HG03378 (cell line): Measurements from ENCODE around the gene TREML4.
"Not testable (repeated sequence)": the region's sequence is repeated elsewhere in the genome, so short reads cannot be mapped to it uniquely, and the experiment has no call there.

Experiments
- ATAC-seq: cut with Tn5 transposase; IDR thresholded peaks from one replicate; pipeline ENCODE4 v1.9.1; 2021; ENCODE audit warnings: mild to moderate bottlenecking, moderate library complexity; ENCODE audit not compliant: unreplicated experiment

TREML4 gene

GRCh38 chr6:41228096-41228495 is at the start of gene TREML4:
TREML4 (plus strand) TSS chr6:41228349; CDS start chr6:41228428, 79 bp downstream.
- ATAC-seq: no peak

DNA sequence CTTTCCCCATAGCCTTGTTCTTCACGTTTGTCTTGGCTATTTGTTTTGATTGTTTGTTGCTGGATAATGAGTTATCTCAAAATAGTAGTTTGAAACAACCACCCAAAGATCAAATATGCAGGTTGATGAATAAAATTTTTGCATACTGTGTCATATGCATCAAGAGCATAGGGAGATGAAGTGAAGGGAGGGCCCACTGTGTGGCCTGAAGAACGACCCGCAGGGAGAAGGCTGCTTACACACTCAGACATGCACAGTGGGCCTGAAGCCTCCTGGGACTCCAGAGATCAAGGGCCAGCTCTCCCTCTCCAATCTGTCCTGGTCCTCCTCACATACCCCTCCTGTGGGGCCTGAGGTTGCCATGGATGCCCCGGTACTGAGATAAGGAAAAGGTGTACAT is 49.0 kb upstream of the TREML4 start:
- no peak for ATAC-seq

- ATAC-seq: no peak
These were observed 46.6 kb upstream of the TREML4 start for GRCh38 chr6:41181566-41181965.

GRCh38 chr6:41182069-41183034 is 45.8 kb upstream of the TREML4 start:
- no peak for ATAC-seq

DNA sequence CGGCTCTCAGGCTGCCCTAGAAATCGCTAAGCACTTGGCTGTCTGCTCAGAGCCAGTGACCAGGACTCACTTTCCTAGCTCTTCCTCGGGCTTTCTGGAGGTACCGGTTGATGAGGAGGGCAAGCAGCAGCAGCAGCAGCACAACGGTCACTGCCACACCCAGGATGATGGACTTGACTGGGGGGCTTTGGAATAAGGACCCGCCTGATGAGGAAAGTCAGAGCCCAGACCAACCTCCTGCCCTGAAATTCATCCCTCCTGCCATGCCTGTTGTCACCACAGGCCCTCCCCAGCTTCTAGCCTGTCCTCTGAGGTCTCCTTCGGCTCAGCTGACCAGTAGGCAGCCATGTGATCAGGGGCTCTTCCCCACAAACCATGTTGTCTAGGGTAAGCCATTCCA is 43.4 kb upstream of the TREML4 start:
- ATAC-seq: no peak

DNA sequence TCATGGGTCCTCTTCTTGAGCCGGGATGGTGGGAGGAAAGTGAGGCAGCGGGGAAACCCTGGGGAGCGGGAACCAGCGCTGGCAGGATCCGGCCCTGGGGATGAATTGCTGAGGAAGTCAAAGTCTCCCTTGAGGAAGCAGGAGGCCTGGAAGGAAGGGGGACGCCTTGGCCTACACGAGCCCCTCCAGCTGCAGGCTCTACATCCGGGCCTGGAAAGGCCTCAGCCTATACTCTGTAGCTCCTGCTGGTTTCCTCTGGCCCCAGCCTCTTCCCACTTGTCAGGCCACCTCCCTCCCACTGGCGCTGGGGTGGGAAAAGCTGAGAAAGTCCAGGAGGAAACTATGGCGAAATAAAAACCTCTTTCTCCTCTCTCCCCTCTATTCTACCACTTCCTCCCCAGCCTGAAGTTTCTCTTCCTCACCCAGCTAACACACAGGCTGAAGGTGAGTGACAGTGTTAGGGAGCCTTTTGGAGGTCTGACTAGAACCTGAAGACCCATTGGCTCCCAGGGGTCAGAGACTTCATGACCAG is 42.1 kb upstream of the TREML4 start:
- ATAC-seq: no peak

- ATAC-seq: no peak
These were observed 39.9 kb upstream of the TREML4 start for GRCh38 chr6:41187924-41188886.

GRCh38 chr6:41189046-41189445 is 39.1 kb upstream of the TREML4 start:
- ATAC-seq: not testable (repeated sequence)

DNA sequence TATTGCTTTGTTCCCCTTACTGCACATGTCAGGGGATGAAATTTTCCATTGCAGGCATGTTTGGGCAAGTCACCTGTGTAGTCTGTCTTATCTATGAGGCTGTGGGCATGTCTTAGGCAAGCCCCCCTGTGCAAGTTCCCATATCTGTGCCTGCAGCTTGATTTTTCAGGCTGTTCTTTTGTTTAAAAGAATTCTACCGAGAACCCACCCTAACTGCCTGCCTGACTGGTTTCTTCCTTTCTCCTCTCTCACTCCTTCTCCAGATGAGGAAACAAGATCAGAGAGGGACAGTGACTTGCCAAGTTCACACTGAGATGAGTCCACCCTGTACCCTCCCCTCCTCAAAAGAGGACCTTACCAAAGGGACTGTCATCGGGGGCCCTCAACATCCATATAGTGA is 38.2 kb upstream of the TREML4 start:
- ATAC-seq: no peak

- ATAC-seq: no peak
These were observed 37.4 kb upstream of the TREML4 start for GRCh38 chr6:41190791-41191190.

DNA sequence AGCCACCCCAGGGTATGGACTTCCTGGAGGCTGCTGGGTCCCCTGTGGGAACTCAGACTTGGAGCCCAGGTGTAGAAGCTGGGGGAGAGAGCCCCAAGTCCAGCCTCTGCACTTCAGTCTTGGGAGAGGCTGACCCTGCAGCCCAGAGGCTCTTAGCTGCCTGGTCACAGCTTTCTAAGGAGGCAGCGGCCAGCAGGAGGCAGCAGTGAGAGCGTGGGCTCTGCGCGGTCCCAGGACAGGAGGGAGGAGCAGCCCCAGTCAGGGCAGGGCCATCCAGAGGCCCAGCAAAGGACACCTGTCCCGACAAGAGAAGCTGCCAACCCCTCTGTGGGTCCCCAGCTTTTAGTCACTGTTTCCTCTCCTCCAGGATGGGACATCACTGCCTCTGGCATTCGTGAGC is 36.6 kb upstream of the TREML4 start:
- no peak for ATAC-seq

GRCh38 chr6:41193171-41193734 is 34.9 kb upstream of the TREML4 start:
- no peak for ATAC-seq

- ATAC-seq: no peak
These were observed 34.3 kb upstream of the TREML4 start for GRCh38 chr6:41193884-41194283.

- no peak for ATAC-seq
These were observed 33.8 kb upstream of the TREML4 start for GRCh38 chr6:41194386-41194785.

- ATAC-seq: no peak
These were observed 30.9 kb upstream of the TREML4 start for GRCh38 chr6:41197234-41197633.

DNA sequence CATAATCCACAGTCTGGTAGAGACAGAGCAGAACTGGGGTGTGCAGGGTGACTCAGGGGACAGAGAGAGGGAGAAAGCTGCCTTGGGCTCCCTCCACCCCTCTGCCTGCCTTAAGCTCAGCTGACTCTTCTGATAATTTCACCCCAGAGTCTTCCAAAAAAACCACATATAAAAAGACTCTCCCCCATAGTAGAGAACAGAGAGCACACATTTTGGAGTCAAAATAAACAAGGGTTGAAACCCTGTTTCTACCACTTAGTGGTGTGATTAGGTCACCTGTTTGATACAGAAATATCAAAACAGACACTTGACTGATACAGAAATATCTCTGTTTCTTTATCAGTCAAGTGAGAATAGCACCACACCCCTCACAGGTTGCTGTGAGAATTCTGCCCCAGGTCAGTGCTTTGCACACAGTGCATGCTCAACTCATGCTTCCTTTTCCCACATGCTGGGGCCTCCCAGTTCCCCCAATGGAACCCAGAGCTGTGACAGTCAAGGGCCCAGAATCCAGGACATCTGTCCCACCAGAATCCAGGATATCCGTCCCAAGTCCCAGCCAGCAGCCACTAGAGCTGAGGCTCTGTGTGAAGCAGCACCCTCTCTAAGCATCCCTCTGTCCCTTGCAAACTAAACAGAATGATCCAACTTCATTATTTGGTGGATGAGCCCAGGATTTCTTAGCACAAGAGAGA is 28.4 kb upstream of the TREML4 start:
- ATAC-seq: no peak

DNA sequence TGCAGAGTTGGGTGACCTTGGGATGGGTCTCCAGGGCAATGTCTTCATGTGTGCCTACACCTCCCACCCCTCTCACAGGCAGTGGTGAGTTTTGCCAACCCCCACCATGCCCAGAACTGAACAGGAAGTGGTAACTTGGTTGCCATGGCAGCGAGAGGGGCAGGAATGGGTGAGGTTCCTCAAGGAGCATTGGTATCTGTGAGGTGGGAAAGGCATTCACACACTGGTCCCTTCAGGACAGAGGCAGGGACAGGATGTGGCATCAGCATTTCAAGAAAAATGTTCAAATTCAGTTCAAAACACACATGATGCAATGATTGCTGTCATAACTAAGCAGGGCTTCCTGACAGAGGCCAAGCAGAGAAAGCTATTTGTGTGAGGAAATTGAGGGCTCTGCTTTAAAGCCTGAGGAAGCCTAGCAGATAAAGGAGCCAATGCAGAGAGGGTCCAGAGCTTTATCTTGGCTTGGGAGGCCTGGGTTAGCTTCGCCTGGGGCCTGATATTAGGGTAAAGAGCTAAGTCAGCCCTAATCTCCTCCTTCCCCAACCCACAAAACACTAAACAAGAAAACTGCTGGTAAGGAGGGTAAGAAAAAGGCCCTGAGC is 27.8 kb upstream of the TREML4 start:
- no peak for ATAC-seq

DNA sequence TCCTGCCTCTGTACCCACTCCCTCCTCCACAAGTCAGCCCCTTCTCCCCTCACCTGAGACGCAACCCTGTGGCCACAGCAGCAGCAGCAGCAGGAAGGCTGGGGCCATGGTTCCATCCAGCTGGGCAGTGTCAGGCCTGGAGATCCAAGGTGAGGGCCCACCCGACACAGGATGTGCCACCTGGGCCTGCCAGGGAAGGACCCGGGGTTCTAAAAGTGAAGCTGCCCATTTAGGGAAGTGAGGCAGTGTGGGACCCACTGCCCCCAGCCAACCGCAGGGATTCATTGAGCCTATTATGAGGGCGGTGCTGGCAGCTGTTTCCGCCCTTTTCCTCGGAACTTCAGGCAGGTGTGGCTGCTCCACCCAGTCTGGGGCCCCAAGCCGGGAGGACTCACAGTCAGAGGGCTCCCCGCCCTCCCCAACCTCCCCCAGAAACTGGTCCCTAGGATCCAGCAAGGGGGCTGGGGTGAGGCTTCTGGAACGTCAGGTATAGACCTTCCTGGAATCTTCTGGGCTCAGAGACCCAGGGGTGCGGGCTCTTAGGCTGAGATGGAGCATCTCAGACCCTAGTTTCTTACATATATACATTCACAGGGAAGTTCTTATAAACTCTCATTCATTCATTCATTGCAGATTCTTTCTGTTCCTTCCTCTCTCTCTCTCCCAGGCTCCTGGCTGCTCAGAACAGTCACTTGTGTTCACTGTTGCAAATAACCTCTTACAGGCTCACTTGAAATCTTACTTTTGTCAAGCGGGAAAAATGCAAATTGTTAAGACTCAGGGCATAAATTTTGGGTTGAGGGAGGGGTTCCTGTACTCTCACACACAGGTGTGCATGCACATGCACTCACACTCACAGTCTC is 27.0 kb upstream of the TREML4 start, which contains the start of gene TREML2:
TREML2 (minus strand) TSS at position 249 of the 863 bp plus-strand sequence; CDS start at position 108, 141 bp downstream.
- no peak for ATAC-seq

- no peak for ATAC-seq
These were observed 26.4 kb upstream of the TREML4 start for GRCh38 chr6:41201764-41202173.
